Kidney (tissue), 14 donors: ENCODE results near the gene KLK12. TPM values are rescaled to one million over a fixed set of nuclear protein-coding genes. Genes with fewer than 3 reads are reported as not detected.
"Not testable (repeated sequence)": the region's sequence is repeated elsewhere in the genome, so short reads cannot be mapped to it uniquely, and the experiment has no call there.

Source experiments
- DNase-seq, 5 donors: peaks; one replicate each; pipeline ENCODE4 v3.0.0-alpha.2; 2013 to 2020
- FAIRE-seq: peaks from 2 replicates; lab custom pipeline; 2012; peaks lifted over from hg19 to GRCh38; lab: Jason Lieb, UNC
- H3K27ac ChIP-seq, 2 donors: one replicate each; pipeline ENCODE4 v1.7.0; 2013; ENCODE audit warnings: low read depth in 2 of 2, low read length in 2 of 2, inconsistent platforms in 1 of 2
- H3K27me3 ChIP-seq: one replicate; pipeline ENCODE4 v1.7.1; 2013; ENCODE audit warnings: low read length, inconsistent platforms; ENCODE audit not compliant: control insufficient read depth, insufficient read depth
- H3K36me3 ChIP-seq, 3 donors: one replicate each; pipeline versions ENCODE4 v1.7.0 to v1.7.1; 2013; ENCODE audit warnings: low read length in 3 of 3, control low read depth in 1 of 3, inconsistent platforms in 1 of 3; ENCODE audit not compliant: insufficient read depth in 3 of 3, control insufficient read depth in 2 of 3
- H3K4me1 ChIP-seq, 3 donors: one replicate each; pipeline versions ENCODE4 v1.7.0 to v1.7.1; 2013; ENCODE audit warnings: low read length in 3 of 3, inconsistent platforms in 1 of 3, low read depth in 1 of 3; ENCODE audit not compliant: control insufficient read depth in 2 of 3, insufficient read depth in 2 of 3
- H3K4me3 ChIP-seq, 3 donors: one replicate each; pipeline versions ENCODE4 v1.7.0 to v1.8.1; 2013; ENCODE audit warnings: low read length in 3 of 3, control low read depth in 1 of 3, inconsistent platforms in 1 of 3
- H3K9ac ChIP-seq, 3 donors: one replicate each; pipeline versions ENCODE4 v1.7.0 to v1.7.1; 2013; ENCODE audit warnings: low read length in 3 of 3, control low read depth in 1 of 3, inconsistent platforms in 1 of 3
- H3K9me3 ChIP-seq, 3 donors: one replicate each; pipeline versions ENCODE4 v1.7.0 to v1.7.1; 2013; ENCODE audit warnings: low read length in 3 of 3, control low read depth in 1 of 3, inconsistent platforms in 1 of 3; ENCODE audit not compliant: control insufficient read depth in 2 of 3, insufficient read depth in 1 of 3
- intact Hi-C: fragments of 100-400 bp; cut with DNase I; formaldehyde crosslinking; loops from one replicate; pipeline ENCODE4 v1.11.1; 2022
- polyA plus RNA-seq: library from polyadenylated mRNA; stranded (reverse); fragments of 350-450 nt; fragmentation: Illumina TruSeq; extraction: RNeasy Lipid Tissue Mini Kit (QIAGEN cat#74804); gene quantifications from one replicate; pipeline ENCODE4 v1.2.3, GENCODE V29; 2014; ENCODE audit warnings: low read depth, low replicate concordance; ENCODE audit not compliant: insufficient read depth
- total RNA-seq: library from RNA; stranded (reverse); fragmentation: NEBNext Ultra II Directional; extraction: Animal tissue kit (Norgen Biotek cat#: 25700); gene quantifications from one replicate; pipeline ENCODE4 v1.2.1, GENCODE V29; 2021
- TF ChIP-seq, protein P1 (sequence below): IDR thresholded peaks from 3 replicates; pipeline ENCODE4 v1.5.1; 2012; ENCODE audit warnings: mild to moderate bottlenecking, moderate library complexity, borderline replicate concordance; ENCODE audit not compliant: insufficient read depth; ENCODE audit errors: extremely low read depth
- donor health status: control.
- donor health status: control.
- donor health status: control.
- donor health status: control.
- donor health status: control.
- donor health status: DM: yes; HTN: yes; CAD: no.
- donor health status: Normal renal cell carcinoma (clear cell type).

KLK12 gene
- total and polyA plus RNA-seq, 2 donors from 2014 or later = not detected

DNA sequence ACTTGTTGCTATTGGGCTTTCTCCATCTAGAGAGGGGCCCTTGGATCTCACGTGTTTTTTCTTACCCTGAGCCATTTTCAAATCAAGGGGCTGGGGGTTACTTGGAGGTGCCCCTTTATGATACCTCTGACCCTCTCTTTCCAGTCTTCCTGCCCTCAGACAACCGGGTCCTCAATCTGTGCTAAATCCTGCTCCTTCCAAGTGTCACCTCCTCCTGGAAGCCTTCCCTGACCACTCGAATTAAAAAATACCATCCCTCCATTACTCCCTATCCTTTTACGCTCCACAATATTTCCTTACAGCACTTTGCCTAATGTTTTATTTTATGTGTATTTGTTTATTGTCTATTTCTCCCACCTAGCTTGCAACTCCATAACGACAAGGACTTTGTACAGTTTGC lies 36.7 kb downstream of the KLK12 start:
- no peaks in the 10 kb centered on the region for H3K9me3 ChIP-seq
- TF ChIP-seq, protein P1, sequence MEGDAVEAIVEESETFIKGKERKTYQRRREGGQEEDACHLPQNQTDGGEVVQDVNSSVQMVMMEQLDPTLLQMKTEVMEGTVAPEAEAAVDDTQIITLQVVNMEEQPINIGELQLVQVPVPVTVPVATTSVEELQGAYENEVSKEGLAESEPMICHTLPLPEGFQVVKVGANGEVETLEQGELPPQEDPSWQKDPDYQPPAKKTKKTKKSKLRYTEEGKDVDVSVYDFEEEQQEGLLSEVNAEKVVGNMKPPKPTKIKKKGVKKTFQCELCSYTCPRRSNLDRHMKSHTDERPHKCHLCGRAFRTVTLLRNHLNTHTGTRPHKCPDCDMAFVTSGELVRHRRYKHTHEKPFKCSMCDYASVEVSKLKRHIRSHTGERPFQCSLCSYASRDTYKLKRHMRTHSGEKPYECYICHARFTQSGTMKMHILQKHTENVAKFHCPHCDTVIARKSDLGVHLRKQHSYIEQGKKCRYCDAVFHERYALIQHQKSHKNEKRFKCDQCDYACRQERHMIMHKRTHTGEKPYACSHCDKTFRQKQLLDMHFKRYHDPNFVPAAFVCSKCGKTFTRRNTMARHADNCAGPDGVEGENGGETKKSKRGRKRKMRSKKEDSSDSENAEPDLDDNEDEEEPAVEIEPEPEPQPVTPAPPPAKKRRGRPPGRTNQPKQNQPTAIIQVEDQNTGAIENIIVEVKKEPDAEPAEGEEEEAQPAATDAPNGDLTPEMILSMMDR = no peak
- H3K36me3 ChIP-seq = no peaks in the 10 kb centered on the region
- no peak overlapping the region for H3K27ac ChIP-seq
- intact Hi-C loops = no loop called here
- H3K4me3 ChIP-seq = no peak overlapping the region
- DNase-seq (no peak), FAIRE-seq (no peak)
- H3K4me1 ChIP-seq = no peaks in the 10 kb centered on the region
- no peak overlapping the region for H3K9ac ChIP-seq
- H3K27me3 ChIP-seq = no peaks in the 10 kb centered on the region

DNA sequence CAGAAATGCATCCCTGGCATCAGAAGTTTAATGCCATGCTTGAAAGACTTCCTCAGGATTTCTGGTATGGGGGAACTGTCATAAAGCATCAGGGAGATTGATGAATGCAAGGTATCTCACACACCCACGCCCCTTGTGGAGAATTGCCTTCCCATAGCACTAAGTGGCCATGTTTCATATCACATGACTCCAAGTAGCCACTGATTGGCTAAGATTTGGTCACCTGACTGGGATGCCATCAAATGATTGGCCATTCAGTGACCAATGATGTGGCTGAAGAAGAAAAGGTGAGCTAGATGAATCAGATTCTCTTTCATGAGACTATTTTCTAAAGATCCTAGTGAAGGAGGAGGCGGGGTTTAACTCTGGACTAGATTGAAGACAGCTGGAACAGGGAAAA lies 40.7 kb downstream of the KLK12 start:
- TF ChIP-seq, protein P1 = no peak
- Histone ChIP-seq H3K4me1 (no peaks in the 10 kb centered on the region), H3K36me3 (no peaks in the 10 kb centered on the region), H3K27me3 (no peaks in the 10 kb centered on the region), H3K4me3 (no peak overlapping the region), H3K9me3 (no peaks in the 10 kb centered on the region), H3K9ac (no peak overlapping the region), H3K27ac (no peak overlapping the region)
- intact Hi-C loops = no loop called here
- no peak for FAIRE-seq
- no peak for DNase-seq

DNA sequence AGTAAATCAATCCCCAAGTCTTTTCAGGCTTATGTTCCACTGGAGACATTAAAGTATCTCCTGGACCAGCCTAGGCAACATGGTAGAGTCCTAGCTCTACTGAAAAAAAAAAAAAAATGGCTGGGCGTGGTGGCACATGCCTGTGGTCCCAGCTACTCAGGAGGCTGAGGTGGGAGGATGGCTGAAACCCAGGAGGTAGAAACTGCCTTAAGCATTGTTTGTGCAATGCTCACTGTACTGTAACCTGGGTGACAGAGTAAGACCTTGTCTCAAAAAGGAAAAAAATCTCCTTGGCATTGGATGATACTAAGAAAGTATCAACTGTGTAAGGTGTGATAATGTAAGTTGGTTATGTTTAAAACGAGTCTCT lies 42.2 kb downstream of the KLK12 start:
- no peak overlapping the region for H3K9ac ChIP-seq

DNA sequence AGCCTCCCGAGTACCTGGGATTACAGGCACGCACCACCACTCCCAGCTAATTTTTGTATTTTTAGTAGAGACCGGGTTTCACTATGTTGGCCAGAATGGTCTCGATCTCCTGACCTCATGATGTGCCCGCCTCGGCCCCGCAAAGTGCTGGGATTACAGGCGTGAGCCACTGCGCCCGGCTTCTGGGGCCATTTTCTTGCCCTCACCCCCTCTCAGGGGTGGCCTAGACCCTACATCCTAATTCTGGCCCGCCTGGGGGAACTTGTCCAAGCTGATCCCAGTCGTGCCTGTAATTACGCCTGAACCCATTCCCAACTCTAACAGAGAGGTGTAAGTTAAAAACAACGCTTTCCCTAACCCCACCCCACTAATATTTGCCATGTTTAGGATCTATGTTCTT lies 50.4 kb downstream of the KLK12 start:
- H3K9ac ChIP-seq, H3K36me3 ChIP-seq, H3K27me3 ChIP-seq, FAIRE-seq, H3K9me3 ChIP-seq, H3K4me3 ChIP-seq, DNase-seq, H3K27ac ChIP-seq, intact Hi-C loops, H3K4me1 ChIP-seq: not testable (repeated sequence)

More for the DNA sequence above, 42.2 kb downstream of the KLK12 start:
- Histone ChIP-seq H3K27ac (no peak overlapping the region), H3K4me3 (no peak overlapping the region), H3K4me1 (no peaks in the 10 kb centered on the region), H3K27me3 (no peaks in the 10 kb centered on the region), H3K9me3 (no peaks in the 10 kb centered on the region), H3K36me3 (no peaks in the 10 kb centered on the region)
- FAIRE-seq (no peak), DNase-seq (no peak)
- intact Hi-C loops = no loop called here
- TF ChIP-seq, protein P1 = no peak
